NB4 (cell line): ENCODE results near the gene AGXT.

ENCODE experiments used
- DNase-seq: peaks from one replicate; pipeline ENCODE4 v3.0.0; 2010; ENCODE audit warnings: low read depth
- H3K4me3 ChIP-seq: one replicate; pipeline ENCODE4 v1.5.1; 2011; ENCODE audit warnings: mild to moderate bottlenecking, low read depth, low read length, moderate library complexity
- MYC ChIP-seq: IDR thresholded peaks from 2 replicates; pipeline ENCODE4 v1.6.1; 2011; ENCODE audit warnings: low read depth, low read length
- POLR2A ChIP-seq: IDR thresholded peaks from 2 replicates; pipeline ENCODE4 v1.6.1; 2011; ENCODE audit warnings: mild to moderate bottlenecking; ENCODE audit not compliant: insufficient read length; ENCODE audit errors: extremely low read depth
- TF ChIP-seq, protein P1 (sequence below): IDR thresholded peaks from one replicate; pipeline ENCODE4 v1.5.1; 2012; ENCODE audit warnings: low read depth, low read length
- TF ChIP-seq, protein P2 (sequence below): IDR thresholded peaks from 2 replicates; pipeline ENCODE4 v1.6.1; 2011; ENCODE audit warnings: low read depth, low read length

AGXT gene

DNA sequence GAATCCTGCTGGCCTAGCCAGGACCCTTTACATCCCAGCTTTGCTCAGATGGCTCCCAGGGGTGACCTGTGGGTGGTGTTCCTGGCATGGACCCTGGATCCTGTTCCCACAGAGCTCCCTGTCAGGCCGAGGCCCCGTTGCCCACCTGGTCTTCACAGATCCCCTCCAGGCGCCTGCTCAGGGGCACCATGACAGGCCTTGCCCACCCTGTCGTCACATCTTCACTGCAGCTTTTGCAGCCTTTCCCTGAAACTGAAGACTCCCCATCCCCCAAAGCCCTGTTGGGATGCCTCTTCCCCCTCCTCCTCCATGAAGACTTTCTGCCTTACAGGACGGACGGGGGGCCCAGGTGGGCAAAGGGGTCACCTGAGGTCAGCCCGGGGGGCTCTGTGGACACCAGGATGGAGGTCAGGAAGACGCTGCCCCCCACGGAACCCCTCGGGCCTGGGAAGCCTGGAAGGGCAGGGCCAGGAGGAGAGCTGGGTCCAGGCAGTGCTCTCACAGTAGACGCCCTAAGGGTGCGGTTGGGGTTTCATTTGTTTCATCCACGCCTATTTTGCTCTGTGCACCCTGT, 35.6 kb upstream of the AGXT start:
- TF ChIP-seq MYC = no peak
- no peak for TF ChIP-seq POLR2A
- TF ChIP-seq, protein P1, sequence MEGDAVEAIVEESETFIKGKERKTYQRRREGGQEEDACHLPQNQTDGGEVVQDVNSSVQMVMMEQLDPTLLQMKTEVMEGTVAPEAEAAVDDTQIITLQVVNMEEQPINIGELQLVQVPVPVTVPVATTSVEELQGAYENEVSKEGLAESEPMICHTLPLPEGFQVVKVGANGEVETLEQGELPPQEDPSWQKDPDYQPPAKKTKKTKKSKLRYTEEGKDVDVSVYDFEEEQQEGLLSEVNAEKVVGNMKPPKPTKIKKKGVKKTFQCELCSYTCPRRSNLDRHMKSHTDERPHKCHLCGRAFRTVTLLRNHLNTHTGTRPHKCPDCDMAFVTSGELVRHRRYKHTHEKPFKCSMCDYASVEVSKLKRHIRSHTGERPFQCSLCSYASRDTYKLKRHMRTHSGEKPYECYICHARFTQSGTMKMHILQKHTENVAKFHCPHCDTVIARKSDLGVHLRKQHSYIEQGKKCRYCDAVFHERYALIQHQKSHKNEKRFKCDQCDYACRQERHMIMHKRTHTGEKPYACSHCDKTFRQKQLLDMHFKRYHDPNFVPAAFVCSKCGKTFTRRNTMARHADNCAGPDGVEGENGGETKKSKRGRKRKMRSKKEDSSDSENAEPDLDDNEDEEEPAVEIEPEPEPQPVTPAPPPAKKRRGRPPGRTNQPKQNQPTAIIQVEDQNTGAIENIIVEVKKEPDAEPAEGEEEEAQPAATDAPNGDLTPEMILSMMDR = no peak
- TF ChIP-seq, protein P2, sequence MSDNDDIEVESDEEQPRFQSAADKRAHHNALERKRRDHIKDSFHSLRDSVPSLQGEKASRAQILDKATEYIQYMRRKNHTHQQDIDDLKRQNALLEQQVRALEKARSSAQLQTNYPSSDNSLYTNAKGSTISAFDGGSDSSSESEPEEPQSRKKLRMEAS = no peak
- H3K4me3 ChIP-seq = no peak overlapping the region

DNA sequence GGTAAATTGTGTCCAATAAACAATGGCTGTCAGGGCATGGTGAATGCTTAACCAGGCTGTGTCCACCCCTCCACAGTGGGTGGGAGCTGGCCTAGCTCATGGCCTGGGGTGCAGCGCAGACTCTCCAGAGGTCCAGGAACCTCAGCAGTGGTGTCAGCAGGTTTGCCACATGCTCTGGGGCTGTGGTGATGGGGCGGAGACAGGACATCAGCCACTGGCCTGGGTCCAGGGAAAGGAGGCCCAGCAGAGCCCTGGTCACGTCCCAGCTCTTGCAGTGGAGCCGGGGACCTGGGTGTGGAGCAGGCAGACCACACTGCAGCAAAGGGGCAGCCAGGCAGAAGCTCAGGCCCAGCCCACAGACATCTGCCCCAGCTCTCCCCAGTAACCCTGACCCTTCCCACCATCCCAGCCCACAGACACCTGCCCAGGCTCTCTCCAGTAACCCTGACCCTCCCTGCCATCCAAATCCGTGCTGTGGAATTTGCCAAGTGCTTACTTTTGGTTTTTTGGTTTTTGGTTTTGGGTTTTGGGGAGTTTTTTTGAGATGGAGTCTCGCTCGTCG, 34.8 kb upstream of the AGXT start:
- DNase-seq = no peak
- no peak overlapping the region for H3K4me3 ChIP-seq
- TF ChIP-seq, protein P1 = no peak
- TF ChIP-seq, protein P2 = no peak
- no peak for TF ChIP-seq POLR2A
- no peak for TF ChIP-seq MYC

More for the DNA sequence above, 35.6 kb upstream of the AGXT start:
- DNase-seq = no peak

DNA sequence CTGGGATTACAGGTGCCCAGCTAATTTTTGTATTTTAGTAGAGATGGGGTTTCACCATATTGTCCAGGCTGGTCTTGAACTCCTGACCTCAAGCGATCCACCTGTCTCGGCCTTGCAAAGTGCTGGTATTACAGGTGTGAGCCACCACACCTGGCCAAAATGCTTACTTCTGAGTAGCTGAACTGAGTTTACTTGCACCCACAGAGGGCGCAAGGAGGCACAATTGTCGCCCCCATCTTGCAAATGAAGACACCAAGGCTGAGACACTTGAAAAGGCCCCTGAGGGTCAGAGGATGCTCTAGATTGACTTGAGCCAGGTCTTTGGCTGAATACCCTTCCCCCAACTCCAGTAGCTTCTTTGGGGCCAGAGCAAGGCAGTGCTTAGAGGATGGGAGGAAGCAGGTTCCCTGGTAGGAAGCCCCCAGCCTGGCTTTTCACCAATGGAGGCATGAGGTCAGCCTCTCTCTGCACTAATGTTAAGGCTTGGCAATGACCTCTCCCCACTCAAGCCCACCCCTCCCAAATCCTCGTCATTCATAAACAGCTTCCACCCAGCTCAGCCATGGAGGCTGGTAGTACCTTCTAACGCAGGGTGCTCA, 34.1 kb upstream of the AGXT start:
- no peak for DNase-seq
- no peak overlapping the region for H3K4me3 ChIP-seq
- TF ChIP-seq, protein P1 = no peak
- no peak for TF ChIP-seq POLR2A

DNA sequence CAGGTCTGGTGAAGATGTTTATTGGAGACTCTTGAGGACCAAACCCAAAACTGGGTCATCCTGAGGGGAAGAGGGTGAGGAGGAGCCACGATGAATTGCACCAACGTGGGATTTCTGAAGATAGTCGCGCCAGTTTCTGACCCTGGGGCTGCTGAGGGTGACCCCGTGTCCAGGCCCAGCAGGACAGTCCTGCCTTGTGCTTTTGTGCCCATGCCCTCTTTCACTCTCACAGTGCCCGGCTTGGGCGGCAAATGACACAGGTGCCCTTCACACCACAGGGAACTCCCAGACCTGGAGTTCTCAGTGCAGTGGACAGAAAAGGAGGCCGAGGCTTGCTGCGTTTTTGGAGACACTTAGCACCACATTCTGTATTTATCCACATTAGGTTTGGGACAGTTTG, 33.1 kb upstream of the AGXT start:
- H3K4me3 ChIP-seq = no peak overlapping the region
- DNase-seq = no peak
- TF ChIP-seq MYC (no peak), POLR2A (no peak)
- TF ChIP-seq, protein P2 = no peak

DNA sequence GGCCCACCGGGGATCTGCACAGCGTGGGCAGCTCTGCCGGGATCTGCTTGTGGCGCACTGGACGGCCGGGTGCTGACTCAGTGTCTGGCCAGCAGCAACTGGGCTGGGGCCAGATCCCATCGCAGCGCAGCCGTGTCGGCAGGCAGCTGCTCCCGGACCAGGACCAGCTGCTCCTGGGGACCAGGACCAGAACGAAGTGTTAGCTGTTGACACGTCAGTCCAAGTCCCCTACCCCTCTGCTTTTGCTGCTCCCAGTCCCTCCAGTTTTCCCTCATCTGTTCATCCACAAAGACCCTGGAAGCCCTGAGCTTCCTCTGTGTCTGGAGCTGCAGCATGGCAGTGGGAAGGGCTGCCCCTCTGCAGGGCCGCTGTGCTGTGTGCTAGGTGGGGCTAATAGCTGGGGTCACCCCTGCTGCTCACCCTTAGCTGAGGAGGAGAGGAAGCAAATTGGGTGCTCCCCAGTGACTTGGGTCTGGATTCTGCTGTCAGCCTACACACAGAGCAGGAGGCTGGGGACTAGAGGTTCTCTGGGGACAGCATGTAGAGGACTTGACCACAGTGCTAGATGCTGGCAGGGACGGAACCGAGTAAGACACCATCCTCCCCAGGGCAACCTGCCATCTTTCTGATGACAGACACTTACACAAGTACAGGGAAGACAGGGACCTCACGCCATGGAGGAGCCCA, 31.7 kb upstream of the AGXT start:
- TF ChIP-seq, protein P2 = no peak
- TF ChIP-seq POLR2A (no peak), MYC (no peak)
- TF ChIP-seq, protein P1 = no peak
- no peak for DNase-seq
- H3K4me3 ChIP-seq = no peak overlapping the region

DNA sequence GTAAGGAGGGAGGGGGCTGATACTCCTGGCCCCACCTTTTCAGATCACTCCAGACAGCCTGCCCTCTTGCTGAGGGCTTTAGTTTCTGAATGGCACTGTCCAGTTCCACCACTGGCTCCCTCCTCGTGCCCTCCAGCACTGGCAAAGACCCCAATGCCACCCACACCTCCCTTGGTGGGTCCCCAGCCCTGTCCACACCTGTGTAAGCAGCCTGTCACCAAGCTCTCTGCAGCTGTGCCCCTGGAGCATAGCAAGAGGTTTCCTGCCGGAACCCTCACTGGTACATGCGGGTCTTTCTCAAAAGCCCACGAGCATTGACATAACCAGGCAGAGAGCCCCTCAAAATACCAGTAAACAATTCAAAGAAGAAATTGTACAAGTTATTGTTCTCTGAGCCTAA, 31.0 kb upstream of the AGXT start:
- DNase-seq = no peak
- no peak overlapping the region for H3K4me3 ChIP-seq
- no peak for TF ChIP-seq MYC
- TF ChIP-seq, protein P1 = no peak
- TF ChIP-seq POLR2A = no peak
- TF ChIP-seq, protein P2 = no peak
